BLaER1 treated with 17β-estradiol and CSF1 and Interleukin-3, amounts not matched to agents 10 nM and 100 nM (cell line): ENCODE measurements around the gene HRH4.

Experiments
- H3K27ac ChIP-seq, 11 experiments: shearing (Covaris generic); formaldehyde crosslinking; 2 replicates each; pipeline ENCODE4 v1.8.1; 2022
- H3K27me3 ChIP-seq, 11 experiments: shearing (Covaris generic); formaldehyde crosslinking; 2 replicates each; pipeline ENCODE4 v1.8.1; 2022
- H3K36me3 ChIP-seq, 11 experiments: shearing (Covaris generic); formaldehyde crosslinking; 2 replicates each; pipeline ENCODE4 v1.8.1; 2022
- H3K4me1 ChIP-seq, 10 experiments: shearing (Covaris generic); formaldehyde crosslinking; 2 replicates each; pipeline ENCODE4 v1.8.1; 2022
- H3K4me2 ChIP-seq, 11 experiments: shearing (Covaris generic); formaldehyde crosslinking; 2 replicates each; pipeline ENCODE4 v1.8.1; 2022
- H3K4me3 ChIP-seq, 10 experiments: shearing (Covaris generic); formaldehyde crosslinking; 2 replicates each; pipeline ENCODE4 v1.8.1; 2022
- H3K9ac ChIP-seq, 11 experiments: shearing (Covaris generic); formaldehyde crosslinking; 2 replicates each; pipeline ENCODE4 v1.8.1; 2022
- H3K9me3 ChIP-seq, 11 experiments: shearing (Covaris generic); formaldehyde crosslinking; replicated peaks in 1 of 11; 2 replicates each; pipeline ENCODE4 v1.8.1; 2022
- H4K20me1 ChIP-seq, 11 experiments: shearing (Covaris generic); formaldehyde crosslinking; 2 replicates each; pipeline ENCODE4 v1.8.1; 2022
- Cebpa-rat ChIP-seq, 11 experiments: shearing (Covaris generic); IDR thresholded peaks; 2 replicates each; pipeline ENCODE4 v1.8.1; 2022

Gene HRH4

GRCh38 chr18:24514439-24514838 lies 54.0 kb downstream of the HRH4 start:
- Histone ChIP-seq H3K27me3 (no peaks in the 10 kb centered on the region; a peak in 1 of 22 replicates), H3K4me2 (no peak overlapping the region), H3K4me1 (no peaks in the 10 kb centered on the region), H3K4me3 (no peak overlapping the region), H3K9ac (no peak overlapping the region), H3K9me3 (peaks cover 0 to 10% (median 0%) of the 10 kb centered on the region in 11 experiments; a peak in 5 of 22 replicates), H4K20me1 (no peaks in the 10 kb centered on the region), H3K36me3 (no peaks in the 10 kb centered on the region), H3K27ac (no peak overlapping the region)
- TF ChIP-seq Cebpa-rat (IDR thresholded peaks at IDR 0.05) = no peak

- Histone ChIP-seq H3K9me3 (0 out of 22 replicates have a peak, but pooled peaks cover 0 to 5% (median 0%) of the 10 kb centered on the region in 11 experiments), H3K4me2 (no peak overlapping the region), H3K9ac (no peak overlapping the region), H3K27ac (no peak overlapping the region), H3K27me3 (no peaks in the 10 kb centered on the region; a peak in 1 of 22 replicates), H3K4me1 (no peaks in the 10 kb centered on the region), H3K36me3 (no peaks in the 10 kb centered on the region), H3K4me3 (no peak overlapping the region), H4K20me1 (no peaks in the 10 kb centered on the region)
- no peak for TF ChIP-seq Cebpa-rat (IDR thresholded peaks at IDR 0.05)
Observed at GRCh38 chr18:24515721-24516120, 55.3 kb downstream of the HRH4 start.

GRCh38 chr18:24516261-24516660 lies 55.8 kb downstream of the HRH4 start:
- H3K9me3 ChIP-seq = 0 out of 22 replicates have a peak, but pooled peaks cover 0 to 5% (median 0%) of the 10 kb centered on the region in 11 experiments
- no peaks in the 10 kb centered on the region for H3K36me3 ChIP-seq
- no peak overlapping the region for H3K9ac ChIP-seq
- H3K27ac ChIP-seq = no peak overlapping the region
- H3K4me3 ChIP-seq = no peak overlapping the region
- no peaks in the 10 kb centered on the region for H3K4me1 ChIP-seq
- TF ChIP-seq Cebpa-rat (IDR thresholded peaks at IDR 0.05) = no peak
- H3K27me3 ChIP-seq = no peaks in the 10 kb centered on the region
- no peak overlapping the region for H3K4me2 ChIP-seq
- no peaks in the 10 kb centered on the region for H4K20me1 ChIP-seq

- no peak overlapping the region for H3K4me2 ChIP-seq
- no peaks in the 10 kb centered on the region for H3K27me3 ChIP-seq
- no peak for TF ChIP-seq Cebpa-rat (IDR thresholded peaks at IDR 0.05)
Observed at GRCh38 chr18:24517554-24517953, 57.1 kb downstream of the HRH4 start.

GRCh38 chr18:24518596-24518995 lies 58.2 kb downstream of the HRH4 start:
- no peak overlapping the region for H3K4me3 ChIP-seq
- no peak for TF ChIP-seq Cebpa-rat (IDR thresholded peaks at IDR 0.05)
- H3K27me3 ChIP-seq = no peaks in the 10 kb centered on the region
- no peaks in the 10 kb centered on the region for H3K36me3 ChIP-seq
- no peak overlapping the region for H3K4me2 ChIP-seq
- H3K9me3 ChIP-seq = 0 out of 22 replicates have a peak, but pooled peaks cover 0 to 5% (median 0%) of the 10 kb centered on the region in 11 experiments
- no peak overlapping the region for H3K27ac ChIP-seq
- H3K9ac ChIP-seq = no peak overlapping the region
- no peaks in the 10 kb centered on the region for H4K20me1 ChIP-seq
- no peaks in the 10 kb centered on the region for H3K4me1 ChIP-seq

More at GRCh38 chr18:24517554-24517953, 57.1 kb downstream of the HRH4 start:
- H3K9me3 ChIP-seq = 0 out of 22 replicates have a peak, but pooled peaks cover 0 to 5% (median 0%) of the 10 kb centered on the region in 11 experiments
- H3K9ac ChIP-seq = no peak overlapping the region
- no peaks in the 10 kb centered on the region for H3K36me3 ChIP-seq
- no peaks in the 10 kb centered on the region for H3K4me1 ChIP-seq
- H3K27ac ChIP-seq = no peak overlapping the region
- no peak overlapping the region for H3K4me3 ChIP-seq
- H4K20me1 ChIP-seq = no peaks in the 10 kb centered on the region
